AG10803 (cell line): ENCODE results near the gene ZNF608.
A peak's percentile ranks its signal among the peaks of the same experiment; 100 is the strongest.

ENCODE experiments used
- DNase-seq: peaks from one replicate; pipeline ENCODE4 v3.0.0; 2010; ENCODE audit warnings: low read depth
- H3K4me3 ChIP-seq: 2 replicates; pipeline ENCODE4 v1.5.1; 2011; ENCODE audit warnings: mild to moderate bottlenecking, low read length, control low read depth
- CTCF ChIP-seq: conservative IDR thresholded peaks from 2 replicates; pipeline ENCODE4 v1.5.1; 2011; ENCODE audit warnings: mild to moderate bottlenecking, low read length, control low read depth, inconsistent platforms

ZNF608 gene

GRCh38 chr5:124729720-124730359 lies 16.6 kb downstream of the ZNF608 start:
- TF ChIP-seq CTCF = no peak
- peak; percentile 79 for DNase-seq
- no peak overlapping the region for H3K4me3 ChIP-seq

- DNase-seq = no peak
- TF ChIP-seq CTCF = no peak
- no peak overlapping the region for H3K4me3 ChIP-seq
These were observed 17.5 kb downstream of the ZNF608 start for GRCh38 chr5:124728968-124729332.

DNA sequence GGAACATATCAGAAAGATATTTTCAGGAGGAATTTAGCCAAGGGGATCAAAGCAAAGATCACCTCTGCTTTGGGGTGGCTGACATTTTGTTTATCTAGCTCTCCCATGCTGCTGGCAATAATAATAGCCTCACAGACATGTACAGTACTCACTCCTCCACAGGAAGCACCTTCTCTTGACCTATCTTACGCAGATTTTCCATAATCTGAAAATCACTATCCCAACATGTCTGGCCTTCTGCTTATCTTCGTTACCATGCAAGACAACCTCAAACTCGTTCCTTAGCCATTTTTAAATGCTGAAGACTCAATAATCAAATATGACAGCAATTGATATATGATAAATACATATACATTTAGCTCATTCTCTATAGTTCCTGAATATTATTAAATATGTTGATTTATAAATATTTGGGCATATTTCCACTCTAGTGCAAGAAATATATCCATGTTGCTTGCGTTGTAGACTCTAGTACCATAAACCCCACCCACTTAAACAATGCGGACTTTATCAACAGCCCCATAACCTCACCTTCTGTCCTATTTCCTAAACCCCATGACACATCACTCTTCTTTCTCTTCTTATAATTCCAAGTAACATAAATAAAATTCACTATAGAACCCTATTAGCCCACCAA lies 18.0 kb downstream of the ZNF608 start:
- no peak for DNase-seq
- TF ChIP-seq CTCF = no peak
- no peak overlapping the region for H3K4me3 ChIP-seq

GRCh38 chr5:124726631-124727362 lies 19.6 kb downstream of the ZNF608 start:
- no peak for TF ChIP-seq CTCF
- H3K4me3 ChIP-seq = no peak overlapping the region
- DNase-seq = no peak

GRCh38 chr5:124725622-124726258 lies 20.7 kb downstream of the ZNF608 start:
- DNase-seq = no peak
- no peak for TF ChIP-seq CTCF
- H3K4me3 ChIP-seq = no peak overlapping the region

DNA sequence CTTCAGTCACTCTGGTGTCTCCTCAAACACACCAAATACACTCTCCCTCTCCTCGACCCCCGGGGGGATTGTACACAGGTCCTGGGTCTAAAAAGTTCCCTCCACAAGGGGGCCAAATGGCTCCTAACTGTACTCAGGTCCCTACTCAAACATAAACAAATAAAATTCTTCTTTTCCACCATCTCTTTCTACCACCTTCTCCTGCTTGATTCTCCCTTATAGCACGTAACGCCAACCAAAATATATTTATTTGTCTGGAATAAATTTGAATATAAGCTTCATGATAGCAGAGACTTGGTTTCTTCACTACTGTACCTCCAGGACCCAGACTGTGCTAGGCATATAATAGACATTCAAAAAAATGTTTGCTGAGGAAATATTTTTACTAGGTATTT lies 21.4 kb downstream of the ZNF608 start:
- no peak for TF ChIP-seq CTCF
- H3K4me3 ChIP-seq = no peak overlapping the region
- no peak for DNase-seq
